Stimulated activated memory B cell treated with anti-CD40 and anti-IgM and Interleukin-4, amounts not matched to agents 10 μg/mL and 1 μg/mL and 100 μg/mL, for 72 hours (primary cell): ENCODE data around the gene ZNF69.
"Not testable (repeated sequence)": the region's sequence is repeated elsewhere in the genome, so short reads cannot be mapped to it uniquely, and the experiment has no call there.

Source experiments
- ATAC-seq: fragments of 150-1000 bp; cut with Tn5 transposase; 2 replicates; pipeline ENCODE4 v1.10.0; 2021
- H3K27ac Mint-ChIP-seq: one replicate; pipeline ENCODE4 v1.8.0; 2022; ENCODE audit warnings: mild to moderate bottlenecking, mixed read lengths
- H3K27me3 Mint-ChIP-seq: one replicate; pipeline ENCODE4 v1.8.0; 2022; ENCODE audit warnings: mixed read lengths
- H3K36me3 Mint-ChIP-seq: one replicate; pipeline ENCODE4 v1.8.0; 2022; ENCODE audit warnings: mixed read lengths
- H3K4me1 Mint-ChIP-seq: one replicate; pipeline ENCODE4 v1.8.0; 2022; ENCODE audit warnings: mixed read lengths
- H3K4me3 Mint-ChIP-seq: one replicate; pipeline ENCODE4 v1.8.0; 2022; ENCODE audit warnings: mild to moderate bottlenecking, moderate library complexity, mixed read lengths
- H3K9me3 Mint-ChIP-seq: one replicate; pipeline ENCODE4 v1.8.0; 2022; ENCODE audit warnings: mixed read lengths

Gene ZNF69

DNA sequence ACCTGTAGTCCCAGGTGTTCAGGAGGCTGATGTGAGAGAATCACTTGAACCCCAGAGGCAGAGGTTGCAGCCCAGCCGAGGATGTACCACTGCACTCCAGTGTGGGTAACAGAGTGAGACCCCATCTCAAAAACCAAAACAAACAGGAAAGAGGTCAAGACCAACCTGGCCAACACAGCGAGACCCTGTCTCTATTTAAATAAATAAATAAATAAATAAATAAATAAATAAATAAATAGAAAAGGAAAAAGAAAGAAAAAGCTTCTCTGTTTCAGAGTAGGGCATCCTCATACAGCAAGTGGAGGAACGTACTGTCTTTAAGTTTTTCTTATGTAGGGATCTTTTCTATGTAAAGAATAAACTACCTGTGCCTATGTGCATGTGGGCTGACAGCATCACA, 39.6 kb downstream of the ZNF69 start:
- Mint-ChIP-seq H3K4me1 (peaks cover 64% of the 10 kb centered on the region), H3K27me3 (no peaks in the 10 kb centered on the region), H3K4me3 (no peak overlapping the region), H3K36me3 (peaks cover 7% of the 10 kb centered on the region), H3K27ac (no peak overlapping the region), H3K9me3 (no peaks in the 10 kb centered on the region)
- ATAC-seq, result no peak

DNA sequence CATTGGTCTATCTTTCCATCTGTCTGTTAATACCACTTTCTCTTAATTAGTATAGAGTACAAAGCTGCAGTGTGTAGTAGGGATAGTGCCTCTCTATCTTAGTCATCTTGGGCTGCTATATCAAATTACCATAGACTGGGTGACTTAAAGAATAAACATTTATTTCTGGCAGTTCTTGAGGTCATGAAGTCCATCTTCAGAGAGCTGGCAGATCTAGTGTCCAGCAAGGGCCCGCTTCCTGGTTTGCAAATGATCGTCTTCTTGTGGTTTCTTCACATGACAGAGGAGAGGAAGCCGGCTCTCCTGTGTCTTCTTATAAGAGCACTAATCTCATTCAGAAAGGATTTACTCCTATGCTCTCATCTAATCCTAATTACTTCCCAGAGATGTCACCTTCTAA, 43.5 kb downstream of the ZNF69 start:
- H3K36me3 Mint-ChIP-seq, result peaks cover 19% of the 10 kb centered on the region
- no peaks in the 10 kb centered on the region for H3K27me3 Mint-ChIP-seq
- peak overlapping the region; percentile 64 for H3K27ac Mint-ChIP-seq
- no peak overlapping the region for H3K4me3 Mint-ChIP-seq
- no peak for ATAC-seq
- peaks cover 2% of the 10 kb centered on the region for H3K9me3 Mint-ChIP-seq
- H3K4me1 Mint-ChIP-seq, result peaks cover 38% of the 10 kb centered on the region

DNA sequence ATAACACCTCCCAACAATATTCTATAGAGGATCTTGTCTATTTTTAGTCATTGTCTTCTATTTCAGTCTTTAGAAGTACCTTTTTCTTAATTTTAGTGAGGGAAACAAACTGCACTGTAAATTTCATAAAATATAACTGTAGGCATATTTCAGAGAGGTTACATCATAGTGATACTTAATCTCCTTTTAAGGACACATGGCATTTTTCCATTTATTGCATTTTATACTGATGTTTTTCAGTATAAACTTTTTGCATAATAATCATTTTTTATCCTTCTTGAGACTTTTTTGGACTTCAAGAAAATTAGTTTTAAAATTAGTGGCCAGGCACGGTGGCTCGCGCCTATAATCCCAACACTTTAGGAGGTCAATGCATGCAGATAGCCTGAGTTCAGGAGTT, 43.9 kb downstream of the ZNF69 start:
- Mint-ChIP-seq H3K36me3 (peaks cover 24% of the 10 kb centered on the region), H3K4me3 (no peak overlapping the region), H3K27me3 (no peaks in the 10 kb centered on the region), H3K4me1 (peaks cover 33% of the 10 kb centered on the region), H3K9me3 (peaks cover 4% of the 10 kb centered on the region), H3K27ac (peak overlapping the region; percentile 64)
- no peak for ATAC-seq

DNA sequence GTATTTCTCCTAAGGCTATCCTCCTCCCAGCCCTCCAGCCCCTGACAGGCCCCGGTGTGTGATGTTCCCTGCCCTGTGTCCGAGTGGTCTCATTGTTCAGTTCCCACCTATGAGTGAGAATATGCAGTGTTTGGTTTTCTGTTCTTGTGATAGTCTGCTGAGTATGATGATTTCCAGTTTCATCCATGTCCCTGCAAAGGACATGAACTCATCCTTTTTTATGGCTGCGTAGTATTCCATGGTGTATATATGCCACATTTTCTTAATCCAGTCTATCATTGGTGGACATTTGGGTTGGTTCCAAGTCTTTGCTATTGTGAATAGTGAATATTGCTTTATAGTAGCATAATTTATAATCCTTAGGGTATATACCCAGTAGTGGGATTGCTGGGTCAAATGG, 48.2 kb downstream of the ZNF69 start:
- not testable (repeated sequence) for H3K4me3 Mint-ChIP-seq, H3K9me3 Mint-ChIP-seq, H3K4me1 Mint-ChIP-seq, ATAC-seq, H3K27me3 Mint-ChIP-seq, H3K27ac Mint-ChIP-seq
- peaks cover 53% of the 10 kb centered on the region for H3K36me3 Mint-ChIP-seq

DNA sequence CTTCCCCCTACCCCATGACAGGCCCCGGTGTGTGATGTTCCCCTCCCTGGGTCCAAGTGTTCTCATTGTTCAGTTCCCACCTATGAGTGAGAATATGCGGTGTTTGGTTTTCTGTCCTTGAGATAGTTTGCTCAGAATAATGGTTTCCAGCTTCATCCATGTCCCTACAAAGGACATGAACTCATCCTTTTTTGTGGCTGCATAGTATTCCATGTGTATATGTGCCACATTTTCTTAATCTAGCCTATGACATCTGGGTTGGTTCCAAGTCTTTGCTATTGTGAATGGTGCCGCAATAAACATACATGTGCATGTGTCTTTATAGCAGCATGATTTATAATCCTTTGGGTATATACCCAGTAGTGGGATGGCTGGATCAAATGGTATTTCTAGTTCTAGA, 50.8 kb downstream of the ZNF69 start:
- ATAC-seq, H3K4me3 Mint-ChIP-seq, H3K4me1 Mint-ChIP-seq, H3K27ac Mint-ChIP-seq, H3K27me3 Mint-ChIP-seq: not testable (repeated sequence)
- Mint-ChIP-seq H3K9me3 (peaks cover 15% of the 10 kb centered on the region), H3K36me3 (peaks cover 69% of the 10 kb centered on the region)

DNA sequence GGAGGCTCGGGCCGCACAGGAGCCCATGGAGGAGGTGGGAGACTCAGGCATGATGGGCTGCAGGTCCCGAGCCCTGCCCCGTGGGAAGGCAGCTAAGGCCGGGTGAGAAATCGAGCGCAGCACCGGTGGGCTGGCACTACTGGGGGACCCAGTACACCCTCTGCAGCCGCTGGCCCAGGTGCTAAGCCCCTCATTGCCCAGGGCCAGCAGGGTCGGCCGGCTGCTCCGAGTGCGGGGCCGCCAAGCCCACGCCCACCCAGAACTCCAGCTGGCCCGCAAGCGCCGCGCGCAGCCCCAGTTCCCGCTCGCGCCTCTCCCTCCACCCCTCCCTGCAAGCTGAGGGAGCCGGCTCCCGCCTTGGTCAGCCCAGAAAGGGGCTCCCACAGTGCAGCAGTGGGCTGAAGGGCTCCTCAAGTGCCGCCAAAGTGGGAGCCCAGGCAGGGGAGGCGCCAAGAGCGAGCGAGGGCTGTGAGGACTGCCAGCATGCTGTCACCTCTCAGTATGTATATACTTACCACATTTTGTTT, 53.8 kb downstream of the ZNF69 start:
- not testable (repeated sequence) for H3K4me3 Mint-ChIP-seq, H3K4me1 Mint-ChIP-seq, H3K27ac Mint-ChIP-seq, H3K27me3 Mint-ChIP-seq, ATAC-seq
- Mint-ChIP-seq H3K9me3 (peaks cover 18% of the 10 kb centered on the region), H3K36me3 (peaks cover 82% of the 10 kb centered on the region)

DNA sequence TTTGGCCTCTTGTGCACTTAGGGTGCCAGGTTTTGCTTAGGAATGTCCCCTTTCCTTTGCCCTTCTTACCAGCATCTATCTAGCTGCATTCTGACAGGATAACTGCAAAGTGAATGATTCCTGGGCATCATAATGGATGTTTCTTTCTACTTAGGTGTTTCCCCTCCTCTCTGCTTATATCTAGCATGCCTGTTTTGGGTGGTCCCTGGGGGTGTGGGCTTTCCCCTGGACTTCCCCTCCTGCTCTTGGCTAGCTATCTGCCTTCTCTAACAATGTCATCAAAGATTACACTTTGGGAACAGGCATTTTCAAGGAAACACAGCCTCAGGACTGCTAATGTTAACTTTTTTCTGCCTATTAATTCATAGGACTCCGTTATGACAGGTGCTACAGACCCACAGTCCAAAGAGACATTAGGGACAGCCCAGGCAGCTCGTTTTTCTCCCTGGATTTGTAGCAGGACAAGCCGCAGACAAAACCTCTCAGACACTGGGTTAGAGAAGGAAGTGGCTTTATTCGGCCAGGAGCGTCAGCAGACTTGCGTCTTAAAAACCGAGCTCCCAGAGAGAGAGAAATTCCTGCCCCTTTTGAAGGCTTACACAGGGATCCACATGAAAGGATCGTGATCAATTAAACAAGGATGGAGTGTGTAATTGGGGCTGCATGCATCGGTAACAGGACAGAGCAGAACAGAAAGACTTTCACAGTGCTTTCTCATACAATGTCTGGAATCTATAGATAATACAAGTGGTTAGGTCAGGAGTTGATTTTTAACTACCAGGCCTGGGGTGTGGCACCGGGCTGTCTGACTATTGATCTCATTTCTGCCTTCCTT, 54.6 kb downstream of the ZNF69 start:
- ATAC-seq, result no peak
- H3K27ac Mint-ChIP-seq, result no peak overlapping the region
- H3K4me1 Mint-ChIP-seq, result peaks cover 6% of the 10 kb centered on the region
- H3K36me3 Mint-ChIP-seq, result peaks cover 83% of the 10 kb centered on the region
- no peaks in the 10 kb centered on the region for H3K27me3 Mint-ChIP-seq
- H3K4me3 Mint-ChIP-seq, result no peak overlapping the region
- peaks cover 16% of the 10 kb centered on the region for H3K9me3 Mint-ChIP-seq

DNA sequence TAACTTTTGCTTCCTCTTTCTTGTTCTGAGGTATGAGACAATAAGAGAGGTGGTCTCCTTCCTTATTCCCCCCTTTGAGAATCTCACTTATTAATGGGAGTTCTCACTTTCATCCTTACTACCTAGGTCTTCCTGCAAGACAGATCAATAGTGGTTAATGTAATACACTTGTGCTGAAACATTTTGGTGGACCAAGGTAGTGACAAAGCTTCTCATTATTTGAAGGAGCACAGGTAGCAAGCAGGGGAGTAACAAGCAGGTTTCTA, 55.2 kb downstream of the ZNF69 start:
- H3K9me3 Mint-ChIP-seq, result peaks cover 16% of the 10 kb centered on the region
- H3K36me3 Mint-ChIP-seq, result peaks cover 85% of the 10 kb centered on the region
- no peak overlapping the region for H3K4me3 Mint-ChIP-seq
- H3K27me3 Mint-ChIP-seq, result no peaks in the 10 kb centered on the region
- ATAC-seq, result no peak
- no peak overlapping the region for H3K27ac Mint-ChIP-seq
- H3K4me1 Mint-ChIP-seq, result peaks cover 6% of the 10 kb centered on the region

DNA sequence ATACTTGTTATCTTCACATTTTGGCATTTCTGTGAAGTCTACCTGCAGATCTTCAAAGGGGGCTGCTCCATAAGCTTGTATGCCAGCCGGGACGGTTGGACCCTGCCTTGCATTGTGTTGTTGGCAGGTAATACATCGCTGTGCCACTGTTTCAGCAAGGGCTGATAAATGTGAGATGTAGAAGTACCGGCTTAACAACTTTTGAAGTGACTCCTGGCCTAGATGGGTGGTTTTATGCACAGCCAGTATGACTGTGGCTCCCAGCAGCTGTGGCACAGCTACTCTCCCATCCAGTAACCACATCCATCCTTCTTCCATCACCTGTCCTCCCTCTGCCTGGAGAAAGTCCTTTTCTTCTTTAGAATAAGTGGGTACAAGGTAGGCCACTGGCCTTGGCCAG, 57.1 kb downstream of the ZNF69 start:
- Mint-ChIP-seq H3K9me3 (peaks cover 26% of the 10 kb centered on the region), H3K27me3 (no peaks in the 10 kb centered on the region), H3K27ac (no peak overlapping the region), H3K4me1 (peaks cover 6% of the 10 kb centered on the region), H3K4me3 (no peak overlapping the region), H3K36me3 (peaks cover 91% of the 10 kb centered on the region)
- ATAC-seq, result no peak

DNA sequence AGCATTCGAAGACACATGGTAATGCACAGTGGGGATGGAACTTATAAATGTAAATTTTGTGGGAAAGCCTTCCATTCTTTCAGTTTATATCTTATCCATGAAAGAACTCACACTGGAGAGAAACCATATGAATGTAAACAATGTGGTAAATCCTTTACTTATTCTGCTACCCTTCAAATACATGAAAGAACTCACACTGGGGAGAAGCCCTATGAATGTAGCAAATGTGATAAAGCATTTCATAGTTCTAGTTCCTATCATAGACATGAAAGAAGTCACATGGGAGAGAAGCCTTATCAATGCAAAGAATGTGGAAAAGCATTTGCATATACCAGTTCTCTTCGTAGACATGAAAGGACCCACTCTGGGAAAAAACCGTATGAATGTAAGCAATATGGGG, 61.1 kb downstream of the ZNF69 start:
- peaks cover 31% of the 10 kb centered on the region for H3K9me3 Mint-ChIP-seq
- no peak for ATAC-seq
- H3K27me3 Mint-ChIP-seq, result no peaks in the 10 kb centered on the region
- H3K4me1 Mint-ChIP-seq, result no peaks in the 10 kb centered on the region
- H3K4me3 Mint-ChIP-seq, result no peak overlapping the region
- peaks cover 93% of the 10 kb centered on the region for H3K36me3 Mint-ChIP-seq
- no peak overlapping the region for H3K27ac Mint-ChIP-seq

DNA sequence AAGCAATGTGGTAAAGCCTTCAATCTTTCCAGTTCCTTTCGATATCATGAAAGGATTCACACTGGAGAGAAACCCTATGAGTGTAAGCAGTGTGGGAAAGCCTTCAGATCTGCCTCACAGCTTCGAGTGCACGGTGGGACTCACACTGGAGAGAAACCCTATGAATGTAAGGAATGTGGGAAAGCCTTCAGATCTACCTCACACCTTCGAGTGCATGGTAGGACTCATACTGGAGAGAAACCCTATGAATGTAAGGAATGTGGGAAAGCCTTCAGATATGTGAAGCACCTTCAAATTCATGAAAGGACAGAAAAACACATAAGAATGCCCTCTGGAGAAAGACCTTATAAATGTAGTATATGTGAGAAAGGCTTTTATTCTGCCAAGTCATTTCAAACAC, 61.6 kb downstream of the ZNF69 start:
- no peak overlapping the region for H3K4me3 Mint-ChIP-seq
- H3K27ac Mint-ChIP-seq, result no peak overlapping the region
- H3K9me3 Mint-ChIP-seq, result peaks cover 34% of the 10 kb centered on the region

DNA sequence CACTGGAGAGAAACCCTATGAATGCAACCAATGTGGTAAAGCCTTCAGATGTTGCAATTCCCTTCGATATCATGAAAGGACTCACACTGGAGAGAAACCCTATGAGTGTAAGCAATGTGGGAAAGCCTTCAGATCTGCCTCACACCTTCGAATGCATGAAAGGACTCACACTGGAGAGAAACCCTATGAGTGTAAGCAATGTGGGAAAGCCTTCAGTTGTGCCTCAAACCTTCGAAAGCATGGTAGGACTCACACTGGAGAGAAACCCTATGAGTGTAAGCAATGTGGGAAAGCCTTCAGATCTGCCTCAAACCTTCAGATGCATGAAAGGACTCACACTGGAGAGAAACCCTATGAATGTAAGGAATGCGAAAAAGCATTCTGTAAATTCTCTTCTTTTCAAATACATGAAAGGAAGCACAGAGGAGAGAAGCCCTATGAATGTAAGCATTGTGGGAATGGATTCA, 62.1 kb downstream of the ZNF69 start:
- peaks cover 35% of the 10 kb centered on the region for H3K9me3 Mint-ChIP-seq
- H3K27ac Mint-ChIP-seq, H3K4me1 Mint-ChIP-seq, H3K4me3 Mint-ChIP-seq, ATAC-seq, H3K27me3 Mint-ChIP-seq: not testable (repeated sequence)
- H3K36me3 Mint-ChIP-seq, result peaks cover 88% of the 10 kb centered on the region

More for the DNA sequence above, 61.6 kb downstream of the ZNF69 start:
- ATAC-seq, result no peak
- Mint-ChIP-seq H3K4me1 (no peaks in the 10 kb centered on the region), H3K27me3 (no peaks in the 10 kb centered on the region), H3K36me3 (peaks cover 92% of the 10 kb centered on the region)

DNA sequence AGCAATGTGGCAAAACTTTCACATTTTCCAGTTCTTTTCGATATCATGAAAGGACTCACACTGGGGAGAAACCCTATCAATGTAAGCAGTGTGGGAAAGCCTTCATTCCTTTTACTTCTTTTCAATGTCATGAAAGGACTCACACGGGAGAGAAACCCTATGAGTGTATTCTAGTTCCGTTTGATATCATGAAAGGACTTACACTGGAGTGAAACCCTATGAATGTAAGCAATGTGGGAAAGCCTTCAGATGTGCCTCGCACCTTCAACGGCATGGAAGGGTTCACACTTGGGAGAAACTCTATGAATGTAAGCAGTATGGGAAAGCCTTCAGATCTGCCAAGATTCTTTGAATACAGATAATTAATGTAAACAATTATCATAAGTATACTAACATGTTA, 62.7 kb downstream of the ZNF69 start:
- Mint-ChIP-seq H3K4me3 (no peak overlapping the region), H3K27me3 (no peaks in the 10 kb centered on the region), H3K4me1 (no peaks in the 10 kb centered on the region), H3K9me3 (peaks cover 34% of the 10 kb centered on the region), H3K36me3 (peaks cover 84% of the 10 kb centered on the region), H3K27ac (no peak overlapping the region)
- no peak for ATAC-seq
